Central memory CD8-positive, alpha-beta T cell (primary cell): ENCODE results near the gene MACROH2A2.
"Not testable (repeated sequence)": the region's sequence is repeated elsewhere in the genome, so short reads cannot be mapped to it uniquely, and the experiment has no call there.

Experiments
- ATAC-seq: fragments of 150-1000 bp; cut with Tn5 transposase; replicated peaks from 2 replicates; pipeline ENCODE4 v1.10.0; 2022; ENCODE audit warnings: mild to moderate bottlenecking, moderate FRiP score, moderate number of reproducible peaks; ENCODE audit not compliant: poor library complexity, severe bottlenecking; ENCODE audit errors: extremely low read depth
- DNase-seq, 2 donors: peaks; one replicate each; pipeline ENCODE4 v3.0.0; 2021; ENCODE audit warnings: low spot score in 2 of 2
- H3K27ac Mint-ChIP-seq: one replicate; pipeline ENCODE4 v1.8.0; 2022; ENCODE audit warnings: low read depth, mild to moderate bottlenecking, moderate library complexity, mixed read lengths
- H3K27me3 Mint-ChIP-seq: one replicate; pipeline ENCODE4 v1.8.0; 2022; ENCODE audit warnings: mixed read lengths
- H3K36me3 Mint-ChIP-seq: one replicate; pipeline ENCODE4 v1.8.0; 2022; ENCODE audit warnings: mild to moderate bottlenecking, moderate library complexity, mixed read lengths; ENCODE audit not compliant: insufficient read depth
- H3K4me1 Mint-ChIP-seq: one replicate; pipeline ENCODE4 v1.8.0; 2022; ENCODE audit warnings: mixed read lengths
- H3K4me3 Mint-ChIP-seq: one replicate; pipeline ENCODE4 v1.8.0; 2022; ENCODE audit warnings: mild to moderate bottlenecking, moderate library complexity, mixed read lengths
- H3K9me3 Mint-ChIP-seq: one replicate; pipeline ENCODE4 v1.8.0; 2022; ENCODE audit warnings: mixed read lengths

Gene MACROH2A2

DNA sequence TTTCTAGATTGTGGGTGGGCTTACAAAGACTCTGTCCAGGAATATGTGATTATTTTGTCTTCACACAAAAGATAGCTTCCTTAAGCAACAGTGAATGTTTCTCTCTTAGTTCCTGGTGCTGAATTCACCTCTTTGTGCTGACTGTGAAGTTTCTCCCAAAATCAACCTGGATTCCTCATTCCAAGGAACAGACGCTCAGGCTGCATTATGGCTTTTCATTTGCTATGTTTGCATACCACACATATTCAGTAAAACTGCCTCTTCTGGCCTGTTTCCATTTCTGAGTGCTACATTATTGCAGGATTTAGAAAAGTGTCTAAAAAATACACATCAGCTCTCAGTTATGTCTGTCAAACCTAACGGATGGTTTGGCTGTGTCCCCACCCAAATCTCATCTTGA is 21.5 kb downstream of the MACROH2A2 start:
- ATAC-seq = no peak
- Mint-ChIP-seq H3K36me3 (no peaks in the 10 kb centered on the region), H3K27me3 (peaks cover 34% of the 10 kb centered on the region), H3K4me1 (no peaks in the 10 kb centered on the region), H3K9me3 (no peaks in the 10 kb centered on the region), H3K27ac (no peak overlapping the region), H3K4me3 (no peak overlapping the region)
- no peak for DNase-seq

DNA sequence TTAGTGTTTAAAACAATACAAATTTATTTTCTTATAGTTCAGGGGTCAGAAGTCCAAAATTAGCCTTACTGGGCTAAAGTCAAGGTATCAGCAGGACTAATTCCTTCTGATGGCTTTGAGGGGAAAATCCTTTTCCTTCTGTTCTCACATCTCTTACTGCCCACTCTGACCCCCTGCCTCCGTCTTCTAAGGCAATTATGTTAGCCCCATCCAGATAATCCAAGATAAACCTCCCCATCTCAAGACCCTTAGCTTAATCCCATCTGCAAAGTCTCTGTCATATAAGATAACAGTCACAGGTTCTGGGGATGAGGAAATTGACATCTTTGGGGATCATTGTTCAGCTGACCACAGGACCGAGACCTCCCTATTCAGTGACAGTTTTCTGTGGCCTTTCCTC is 22.3 kb downstream of the MACROH2A2 start:
- no peaks in the 10 kb centered on the region for H3K36me3 Mint-ChIP-seq
- ATAC-seq = no peak
- H3K9me3 Mint-ChIP-seq = no peaks in the 10 kb centered on the region
- no peak overlapping the region for H3K4me3 Mint-ChIP-seq
- H3K27ac Mint-ChIP-seq = no peak overlapping the region
- H3K4me1 Mint-ChIP-seq = no peaks in the 10 kb centered on the region
- H3K27me3 Mint-ChIP-seq = peaks cover 41% of the 10 kb centered on the region
- DNase-seq = no peak

DNA sequence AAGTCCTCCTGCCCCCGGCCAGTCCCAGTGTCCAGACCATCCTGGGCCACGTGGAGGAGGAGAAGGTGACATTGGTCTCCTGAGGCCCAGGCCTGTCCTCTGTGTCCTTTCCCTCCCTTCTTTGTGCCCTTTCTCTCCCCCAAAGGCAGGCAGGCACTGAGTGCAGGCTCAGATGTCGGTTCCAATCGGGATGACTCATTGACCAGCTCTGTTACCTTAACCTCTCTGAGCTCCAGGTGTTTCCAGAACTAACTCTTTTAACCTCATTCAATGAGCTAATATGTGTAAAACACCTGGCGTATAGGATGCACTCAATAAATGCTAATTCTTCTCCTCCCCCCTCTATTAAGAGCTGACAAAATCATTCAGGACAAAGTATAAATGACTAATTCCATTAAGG is 25.7 kb downstream of the MACROH2A2 start:
- H3K27me3 Mint-ChIP-seq = peaks cover 45% of the 10 kb centered on the region
- H3K9me3 Mint-ChIP-seq = no peaks in the 10 kb centered on the region
- H3K36me3 Mint-ChIP-seq = no peaks in the 10 kb centered on the region
- no peak overlapping the region for H3K4me3 Mint-ChIP-seq
- DNase-seq = no peak
- H3K4me1 Mint-ChIP-seq = no peaks in the 10 kb centered on the region
- no peak for ATAC-seq
- no peak overlapping the region for H3K27ac Mint-ChIP-seq

- no peaks in the 10 kb centered on the region for H3K9me3 Mint-ChIP-seq
- no peak for DNase-seq
- H3K4me3 Mint-ChIP-seq = no peak overlapping the region
- no peaks in the 10 kb centered on the region for H3K4me1 Mint-ChIP-seq
- no peaks in the 10 kb centered on the region for H3K36me3 Mint-ChIP-seq
- H3K27me3 Mint-ChIP-seq = peaks cover 45% of the 10 kb centered on the region
- H3K27ac Mint-ChIP-seq = no peak overlapping the region
- no peak for ATAC-seq
These were observed 26.3 kb downstream of the MACROH2A2 start for GRCh38 chr10:70078937-70079336.

DNA sequence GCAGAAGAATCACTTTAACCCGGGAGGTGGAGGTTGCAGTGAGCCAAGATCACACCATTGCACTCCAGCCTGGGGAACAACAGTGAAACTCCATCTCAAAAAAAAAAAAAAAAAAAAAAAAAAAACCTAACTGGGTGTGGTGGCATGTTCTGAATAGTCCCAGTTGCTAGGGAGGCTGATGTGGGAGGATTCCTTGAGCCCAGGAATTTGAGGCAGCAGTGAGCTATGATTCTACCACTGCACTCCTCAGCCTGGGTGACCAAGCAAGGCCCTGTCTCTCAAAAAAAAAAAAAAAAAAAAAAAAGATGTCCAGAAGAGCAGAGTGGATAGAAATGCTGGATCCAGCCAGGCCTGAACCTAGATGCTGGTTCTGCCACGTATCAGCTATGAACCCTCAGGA is 28.1 kb downstream of the MACROH2A2 start:
- DNase-seq, H3K9me3 Mint-ChIP-seq, H3K27ac Mint-ChIP-seq, H3K36me3 Mint-ChIP-seq, H3K4me3 Mint-ChIP-seq, ATAC-seq, H3K4me1 Mint-ChIP-seq: not testable (repeated sequence)
- H3K27me3 Mint-ChIP-seq = peaks cover 37% of the 10 kb centered on the region

GRCh38 chr10:70084189-70084588 is 31.5 kb downstream of the MACROH2A2 start:
- H3K4me1 Mint-ChIP-seq = no peaks in the 10 kb centered on the region
- peaks cover 11% of the 10 kb centered on the region for H3K27me3 Mint-ChIP-seq
- ATAC-seq (no peak), DNase-seq (no peak)
- no peak overlapping the region for H3K27ac Mint-ChIP-seq
- no peaks in the 10 kb centered on the region for H3K9me3 Mint-ChIP-seq
- peaks cover 2% of the 10 kb centered on the region for H3K36me3 Mint-ChIP-seq
- no peak overlapping the region for H3K4me3 Mint-ChIP-seq

DNA sequence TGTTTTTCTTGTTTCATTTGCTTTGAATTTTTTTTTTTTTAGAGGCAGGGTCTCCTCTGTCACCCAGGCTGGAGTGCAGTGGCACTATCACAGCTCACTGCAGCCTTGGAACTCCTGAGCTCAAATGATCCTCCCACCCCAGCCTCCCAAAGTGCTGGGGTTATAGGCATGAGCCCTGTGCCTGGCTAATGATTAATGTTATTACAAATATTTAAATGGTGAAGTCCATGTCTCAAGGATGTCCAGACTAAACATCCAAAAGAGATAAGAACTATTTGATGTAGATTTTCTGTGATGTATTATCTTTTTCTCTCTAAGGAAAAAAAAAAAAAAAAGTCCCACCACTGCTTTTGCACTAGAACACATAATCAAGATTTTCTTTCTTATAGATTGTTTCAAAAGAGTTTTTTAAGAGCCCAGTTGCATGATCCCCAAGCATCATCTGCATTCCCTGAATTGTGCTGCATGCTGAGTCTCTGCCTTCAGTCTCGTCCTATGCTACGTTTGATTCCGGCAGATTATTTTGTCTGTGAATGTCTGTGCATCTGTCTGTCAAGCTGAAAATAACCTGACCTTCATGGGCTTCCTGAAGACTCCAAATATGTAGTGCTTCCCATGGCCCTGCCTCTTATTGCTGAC is 33.4 kb downstream of the MACROH2A2 start:
- ATAC-seq (no peak), DNase-seq (no peak)
- Mint-ChIP-seq H3K27ac (no peak overlapping the region), H3K4me1 (no peaks in the 10 kb centered on the region), H3K9me3 (no peaks in the 10 kb centered on the region), H3K27me3 (no peaks in the 10 kb centered on the region), H3K4me3 (no peak overlapping the region), H3K36me3 (peaks cover 2% of the 10 kb centered on the region)

- Mint-ChIP-seq H3K4me3 (no peak overlapping the region), H3K9me3 (no peaks in the 10 kb centered on the region), H3K36me3 (peaks cover 8% of the 10 kb centered on the region), H3K27ac (no peak overlapping the region), H3K4me1 (peaks cover 13% of the 10 kb centered on the region), H3K27me3 (no peaks in the 10 kb centered on the region)
- no peak for DNase-seq
- no peak for ATAC-seq
These were observed 35.1 kb downstream of the MACROH2A2 start for GRCh38 chr10:70087616-70088307.

DNA sequence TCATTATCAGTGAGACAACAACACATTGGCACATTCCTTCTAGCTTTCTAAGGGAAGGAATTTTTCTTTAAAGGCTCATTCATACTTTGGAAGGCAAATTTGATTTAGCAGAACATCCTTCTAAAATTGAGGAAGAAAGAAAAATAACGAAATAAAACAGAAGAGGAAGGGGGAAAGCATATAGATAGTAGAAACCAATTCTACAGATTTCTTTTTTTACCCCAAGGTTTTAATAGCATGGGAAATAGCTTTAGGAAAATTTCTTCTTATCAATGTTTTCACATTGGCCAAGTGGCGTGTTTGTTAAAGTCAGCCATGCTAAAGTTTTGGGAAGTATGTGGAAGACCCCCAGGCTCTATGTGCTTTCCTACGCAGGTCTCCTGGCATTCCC is 35.7 kb downstream of the MACROH2A2 start:
- ATAC-seq (no peak), DNase-seq (no peak)
- Mint-ChIP-seq H3K9me3 (no peaks in the 10 kb centered on the region), H3K4me3 (no peak overlapping the region), H3K36me3 (peaks cover 10% of the 10 kb centered on the region), H3K4me1 (peaks cover 16% of the 10 kb centered on the region), H3K27me3 (no peaks in the 10 kb centered on the region), H3K27ac (no peak overlapping the region)

- Mint-ChIP-seq H3K4me3 (no peak overlapping the region), H3K27me3 (no peaks in the 10 kb centered on the region), H3K9me3 (no peaks in the 10 kb centered on the region), H3K27ac (no peak overlapping the region), H3K36me3 (peaks cover 14% of the 10 kb centered on the region), H3K4me1 (peaks cover 33% of the 10 kb centered on the region)
- DNase-seq = no peak
- no peak for ATAC-seq
These were observed 37.4 kb downstream of the MACROH2A2 start for GRCh38 chr10:70090013-70090412.

DNA sequence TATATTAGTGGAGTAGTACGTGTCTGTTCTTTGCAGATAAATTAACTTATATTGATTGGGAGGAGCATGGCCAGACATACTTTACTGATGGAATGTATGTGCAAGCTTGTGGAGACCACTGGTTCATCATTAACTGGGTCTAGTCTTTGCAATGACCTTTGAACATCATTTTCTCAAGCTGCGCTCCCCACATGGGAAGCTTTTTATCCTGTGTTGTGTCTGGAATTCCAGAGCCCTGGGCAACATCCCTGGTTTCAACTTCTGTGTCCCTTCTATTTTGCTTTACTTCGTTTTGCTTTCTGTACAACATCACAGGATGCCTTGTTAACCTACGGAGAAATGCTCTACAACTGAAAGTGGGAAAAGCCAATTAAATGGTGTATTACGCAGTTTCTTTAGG is 38.3 kb downstream of the MACROH2A2 start:
- DNase-seq = no peak
- no peaks in the 10 kb centered on the region for H3K9me3 Mint-ChIP-seq
- ATAC-seq = no peak
- no peaks in the 10 kb centered on the region for H3K27me3 Mint-ChIP-seq
- peaks cover 38% of the 10 kb centered on the region for H3K4me1 Mint-ChIP-seq
- peaks cover 14% of the 10 kb centered on the region for H3K36me3 Mint-ChIP-seq
- no peak overlapping the region for H3K27ac Mint-ChIP-seq
- no peak overlapping the region for H3K4me3 Mint-ChIP-seq

DNA sequence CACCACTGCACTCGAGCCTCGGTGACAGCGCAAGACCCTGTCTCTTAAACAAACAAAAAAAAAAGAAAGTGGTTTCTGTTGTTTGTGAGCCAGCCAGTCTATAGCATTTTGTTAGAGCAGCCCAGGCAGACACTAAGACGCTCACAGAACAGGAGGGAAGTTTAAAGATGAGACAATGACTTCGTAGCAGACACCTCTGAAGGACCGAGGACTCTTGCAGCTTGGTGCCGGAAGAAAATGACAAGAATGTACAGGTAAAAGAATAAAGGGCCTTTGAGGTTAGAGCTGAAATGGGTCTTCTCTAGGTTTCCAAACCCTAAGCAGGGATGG is 39.7 kb downstream of the MACROH2A2 start:
- H3K9me3 Mint-ChIP-seq = no peaks in the 10 kb centered on the region

GRCh38 chr10:70093335-70093944 is 40.8 kb downstream of the MACROH2A2 start:
- peak in 1 of 2 donors; percentile 23 for DNase-seq
- H3K27ac Mint-ChIP-seq = peak overlapping the region; percentile 9
- peak; percentile 71 for ATAC-seq

More for the DNA sequence above, 39.7 kb downstream of the MACROH2A2 start:
- DNase-seq (no peak), ATAC-seq (peak; percentile 52)
- Mint-ChIP-seq H3K27ac (peak overlapping the region; percentile 99), H3K4me3 (peak overlapping the region; percentile 92), H3K27me3 (no peaks in the 10 kb centered on the region), H3K4me1 (peaks cover 47% of the 10 kb centered on the region), H3K36me3 (peaks cover 16% of the 10 kb centered on the region)

More at GRCh38 chr10:70093335-70093944, 40.8 kb downstream of the MACROH2A2 start:
- Mint-ChIP-seq H3K36me3 (peaks cover 19% of the 10 kb centered on the region), H3K4me1 (peaks cover 50% of the 10 kb centered on the region), H3K27me3 (no peaks in the 10 kb centered on the region), H3K9me3 (no peaks in the 10 kb centered on the region), H3K4me3 (peak overlapping the region; percentile 92)
